Transverse colon (tissue), 4 donors: ENCODE results near the gene ATE1. TPM values are rescaled to one million over a fixed set of nuclear protein-coding genes. Genes with fewer than 3 reads are reported as not detected.

ENCODE experiments used
- DNase-seq: peaks from one replicate; pipeline ENCODE4 v3.0.0-alpha.2; 2019
- H3K27ac ChIP-seq, 4 donors: fragments of 200-600 bp; sonication (generic); 2 replicates each; pipeline ENCODE4 v1.5.1; 2016 to 2018; ENCODE audit warnings: inconsistent platforms in 4 of 4
- H3K27me3 ChIP-seq: fragments of 200-600 bp; sonication (generic); 2 replicates; pipeline ENCODE4 v1.5.1; 2017; ENCODE audit warnings: inconsistent platforms
- H3K36me3 ChIP-seq, 4 donors: fragments of 200-600 bp; sonication (generic); 2 replicates each; pipeline ENCODE4 v1.5.1; 2017 to 2019; ENCODE audit warnings: inconsistent platforms in 4 of 4
- H3K4me1 ChIP-seq, 4 donors: fragments of 200-600 bp; sonication (generic); 2 replicates each; pipeline ENCODE4 v1.5.1; 2017 to 2020; ENCODE audit warnings: inconsistent platforms in 4 of 4
- H3K4me3 ChIP-seq, 4 donors: fragments of 200-600 bp; sonication (generic); 1 replicate in 1 of 4; 2 replicates in 3 of 4; pipeline versions ENCODE4 v1.5.1 to v1.6.1; 2017 to 2019; ENCODE audit warnings: inconsistent platforms in 4 of 4
- H3K9me3 ChIP-seq, 2 donors: fragments of 200-600 bp; sonication (generic); 2 replicates each; pipeline ENCODE4 v1.5.1; 2017 to 2019; ENCODE audit warnings: inconsistent platforms in 2 of 2
- EP300 ChIP-seq: sonication (generic); formaldehyde crosslinking; IDR thresholded peaks from one replicate; pipeline ENCODE4 v1.6.1; 2017; ENCODE audit warnings: antibody characterized with exemption, low read depth
- POLR2A ChIP-seq: fragments of 450-650 bp; IDR thresholded peaks from one replicate; pipeline ENCODE4 v1.6.1; 2016; ENCODE audit warnings: antibody characterized with exemption, mild to moderate bottlenecking, moderate library complexity
- POLR2AphosphoS5 ChIP-seq, 3 donors: sonication (generic); formaldehyde crosslinking; IDR thresholded peaks; one replicate each; pipeline ENCODE4 v1.6.1; 2016; ENCODE audit warnings: antibody characterized with exemption in 3 of 3
- whole genome bisulfite sequencing, 2 donors: methylation state at CpG; one replicate each; pipeline ENCODE4 v1.1.5; 2018; ENCODE audit warnings: low coverage in 1 of 2; 5-methylcytosine and 5-hydroxymethylcytosine counted together
- in situ Hi-C, 4 donors: fragments of 200-750 bp; cut with MboI; loops; one replicate each; pipeline versions ENCODE4 v1.15.0 to v1.15.1; 2017; ENCODE audit warnings: low sequenced_read_pairs in 3 of 4, low pct_ligation_motif_present in 1 of 4, low pct_unique_long_range_greater_than_20kb in 1 of 4
- intact Hi-C: fragments of 100-400 bp; cut with DNase I; formaldehyde crosslinking; loops from one replicate; pipeline ENCODE4 v1.15.1; 2023; ENCODE audit warnings: low total_unique reads
- total RNA-seq, 4 donors: library from RNA; depleted of rRNA; stranded (reverse); fragments of >200 nt; gene quantifications; one replicate each; pipeline ENCODE4 v1.1.0, GENCODE V29; 2016
- TF ChIP-seq, protein P1 (sequence below), 5 experiments: fragments of 200-600 bp in 3 of 5; fragments of 450-650 bp in 2 of 5; sonication (generic) in 3 of 5; IDR thresholded peaks; 1 replicate in 2 of 5; 2 replicates in 3 of 5; pipeline ENCODE4 v1.5.1; 2016 to 2017; ENCODE audit warnings: antibody characterized with exemption in 5 of 5, inconsistent platforms in 3 of 5, mild to moderate bottlenecking in 2 of 5, moderate library complexity in 1 of 5

Gene ATE1
- total RNA-seq, 4 donors from 2014 or later: 25.3 to 1,446 (median 31.4) TPM

DNA sequence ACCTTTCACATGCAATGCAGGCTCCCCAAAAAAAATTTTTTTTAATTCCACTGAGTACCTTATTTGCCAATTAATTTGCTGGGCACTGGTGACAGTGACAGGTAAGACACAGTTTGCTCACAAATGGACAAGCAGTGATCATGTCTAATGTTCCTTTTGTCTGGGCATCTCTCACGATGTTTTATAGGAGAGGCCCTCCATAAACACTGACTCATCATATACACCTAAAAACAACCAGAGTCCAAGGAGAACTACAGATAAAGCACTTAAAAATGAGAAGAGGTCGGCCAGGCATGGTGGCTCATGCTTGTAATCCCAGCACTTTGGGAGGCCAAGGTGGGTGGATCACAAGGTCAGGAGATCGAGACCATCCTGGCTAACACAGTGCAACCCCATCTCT, 105.1 kb downstream of the ATE1 start:
- intact Hi-C loops: no loop called here

DNA sequence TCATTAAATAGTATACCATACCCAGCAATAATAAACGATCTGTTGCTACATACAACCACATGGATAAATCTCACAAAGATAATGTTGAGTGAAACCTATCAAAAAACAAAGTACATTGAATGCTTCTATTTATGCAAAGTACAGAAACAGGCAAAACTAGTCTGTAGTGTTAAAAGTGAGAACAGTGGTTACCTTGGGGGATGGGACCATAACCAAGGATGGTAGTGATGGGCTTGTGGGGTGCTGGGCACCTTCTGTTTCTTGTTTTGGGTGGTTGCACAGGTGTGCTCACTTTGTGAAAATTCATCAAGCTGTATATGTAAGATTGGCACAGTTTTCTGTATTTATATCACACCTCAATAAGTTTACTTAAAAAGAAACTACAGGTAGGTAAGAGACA, 105.7 kb downstream of the ATE1 start:
- DNase-seq: no peak
- in situ Hi-C loops (no loop called here), intact Hi-C loops (no loop called here)
- no peak overlapping the region for H3K4me3 ChIP-seq
- TF ChIP-seq POLR2A: no peak
- H3K27me3 ChIP-seq: no peaks in the 10 kb centered on the region
- H3K27ac ChIP-seq: no peak overlapping the region
- WGBS, 2 donors: 89 to 100% methylated on average over 1 of the region's 1 CpG
- peaks cover 0 to 4% (median 0%) of the 10 kb centered on the region in 4 donors for H3K4me1 ChIP-seq
- H3K9me3 ChIP-seq: no peaks in the 10 kb centered on the region
- no peaks in the 10 kb centered on the region for H3K36me3 ChIP-seq

More for the DNA sequence above, 105.1 kb downstream of the ATE1 start:
- H3K27ac ChIP-seq: no peak overlapping the region
- H3K4me3 ChIP-seq: no peak overlapping the region
- H3K9me3 ChIP-seq: no peaks in the 10 kb centered on the region
- no peaks in the 10 kb centered on the region for H3K27me3 ChIP-seq
- H3K4me1 ChIP-seq: peaks cover 0 to 4% (median 0%) of the 10 kb centered on the region in 4 donors
- in situ Hi-C loops: no loop called here
- no peak for DNase-seq
- TF ChIP-seq POLR2AphosphoS5 (IDR thresholded peaks at IDR 0.05) (no peak), POLR2A (no peak), EP300 (no peak)
- TF ChIP-seq, protein P1, sequence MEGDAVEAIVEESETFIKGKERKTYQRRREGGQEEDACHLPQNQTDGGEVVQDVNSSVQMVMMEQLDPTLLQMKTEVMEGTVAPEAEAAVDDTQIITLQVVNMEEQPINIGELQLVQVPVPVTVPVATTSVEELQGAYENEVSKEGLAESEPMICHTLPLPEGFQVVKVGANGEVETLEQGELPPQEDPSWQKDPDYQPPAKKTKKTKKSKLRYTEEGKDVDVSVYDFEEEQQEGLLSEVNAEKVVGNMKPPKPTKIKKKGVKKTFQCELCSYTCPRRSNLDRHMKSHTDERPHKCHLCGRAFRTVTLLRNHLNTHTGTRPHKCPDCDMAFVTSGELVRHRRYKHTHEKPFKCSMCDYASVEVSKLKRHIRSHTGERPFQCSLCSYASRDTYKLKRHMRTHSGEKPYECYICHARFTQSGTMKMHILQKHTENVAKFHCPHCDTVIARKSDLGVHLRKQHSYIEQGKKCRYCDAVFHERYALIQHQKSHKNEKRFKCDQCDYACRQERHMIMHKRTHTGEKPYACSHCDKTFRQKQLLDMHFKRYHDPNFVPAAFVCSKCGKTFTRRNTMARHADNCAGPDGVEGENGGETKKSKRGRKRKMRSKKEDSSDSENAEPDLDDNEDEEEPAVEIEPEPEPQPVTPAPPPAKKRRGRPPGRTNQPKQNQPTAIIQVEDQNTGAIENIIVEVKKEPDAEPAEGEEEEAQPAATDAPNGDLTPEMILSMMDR (IDR thresholded peaks at IDR 0.05): no peak
- WGBS, 2 donors: 76% methylated on average over 3 of the region's 3 CpGs
- H3K36me3 ChIP-seq: no peaks in the 10 kb centered on the region

DNA sequence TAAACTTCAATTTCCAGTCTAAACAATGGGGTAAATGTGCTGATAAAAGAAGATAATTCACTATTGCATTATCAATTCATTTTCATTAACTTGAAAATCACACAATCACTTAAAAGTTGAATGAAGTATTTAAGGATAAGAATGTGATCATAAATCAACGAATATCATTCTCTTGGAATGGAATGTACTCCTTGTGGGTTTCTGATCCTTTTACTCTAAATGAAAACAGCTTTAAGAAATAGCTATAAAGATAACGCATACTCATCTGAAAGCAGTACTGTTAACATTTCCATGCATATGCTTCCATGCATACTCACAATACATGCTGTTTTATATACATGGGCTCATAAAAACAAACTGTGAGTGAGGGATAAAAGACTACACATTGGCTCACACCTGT, 108.8 kb downstream of the ATE1 start:
- TF ChIP-seq, protein P1 (IDR thresholded peaks at IDR 0.05): no peak
- TF ChIP-seq POLR2A: no peak
- peaks cover 0 to 4% (median 0%) of the 10 kb centered on the region in 4 donors for H3K4me1 ChIP-seq
- DNase-seq: no peak
- no peak overlapping the region for H3K4me3 ChIP-seq
- no peaks in the 10 kb centered on the region for H3K27me3 ChIP-seq
- intact Hi-C loops (no loop called here), in situ Hi-C loops (no loop called here)
- no peaks in the 10 kb centered on the region for H3K36me3 ChIP-seq
- no peak overlapping the region for H3K27ac ChIP-seq
- H3K9me3 ChIP-seq: no peaks in the 10 kb centered on the region
- 77 to 87% methylated on average over 2 of the region's 2 CpGs for WGBS, 2 donors

DNA sequence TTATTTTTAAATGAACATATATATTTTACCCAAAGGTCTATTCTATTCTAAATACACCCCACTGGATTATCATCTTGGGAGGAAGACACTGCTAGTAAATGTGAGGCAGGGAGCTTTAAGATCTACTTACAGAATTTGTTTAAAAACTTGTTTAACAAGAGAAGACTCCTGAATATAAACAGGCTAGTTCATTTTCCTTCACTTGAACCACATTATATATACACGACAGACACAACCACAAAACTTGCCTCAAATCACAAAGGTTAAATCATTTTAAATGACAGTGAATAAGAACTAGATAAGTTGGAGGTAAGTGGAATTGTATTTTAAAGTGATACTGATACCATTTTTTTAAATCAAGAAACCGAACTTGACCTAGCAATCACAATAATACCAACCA, 109.2 kb downstream of the ATE1 start:
- Histone ChIP-seq H3K4me3 (no peak overlapping the region), H3K27me3 (no peaks in the 10 kb centered on the region), H3K36me3 (no peaks in the 10 kb centered on the region), H3K9me3 (no peaks in the 10 kb centered on the region), H3K4me1 (peaks cover 0 to 4% (median under 1%) of the 10 kb centered on the region in 4 donors), H3K27ac (no peak overlapping the region)
- TF ChIP-seq POLR2AphosphoS5 (IDR thresholded peaks at IDR 0.05): no peak
- no peak for TF ChIP-seq POLR2A
- TF ChIP-seq, protein P1 (IDR thresholded peaks at IDR 0.05): no peak
- TF ChIP-seq EP300: no peak
- intact Hi-C loops (no loop called here), in situ Hi-C loops (no loop called here)
- DNase-seq: no peak
- WGBS, 2 donors: 42 to 55% methylated on average over 2 of the region's 2 CpGs

DNA sequence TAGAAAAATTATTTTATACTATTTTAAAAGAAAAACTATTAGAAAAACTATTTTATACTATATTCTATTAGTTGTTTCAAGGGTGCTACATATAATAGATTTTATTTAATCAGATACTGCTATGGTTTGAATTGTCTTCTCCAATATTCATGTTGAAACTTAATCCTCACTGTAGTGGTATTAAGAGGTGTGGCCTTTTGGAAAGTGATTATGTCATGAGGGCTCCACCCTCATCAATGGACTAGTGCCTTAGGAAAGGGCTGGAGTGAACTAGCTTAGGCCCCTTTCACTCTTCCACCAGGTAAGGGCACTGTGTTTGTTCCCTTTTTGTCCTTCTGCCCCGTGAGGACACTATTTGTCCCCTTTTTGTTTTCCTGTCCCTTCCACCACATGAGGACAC, 111.6 kb downstream of the ATE1 start:
- H3K9me3 ChIP-seq: no peaks in the 10 kb centered on the region
- in situ Hi-C loops: no loop called here
- DNase-seq: no peak
- intact Hi-C loops: no loop called here
- no peak for TF ChIP-seq POLR2AphosphoS5 (IDR thresholded peaks at IDR 0.05)
- no peak for TF ChIP-seq POLR2A
- TF ChIP-seq, protein P1 (IDR thresholded peaks at IDR 0.05): no peak
- TF ChIP-seq EP300: no peak
- WGBS, 2 donors: 86 to 96% methylated on average over 1 of the region's 1 CpG
- H3K27ac ChIP-seq: no peak overlapping the region
- H3K27me3 ChIP-seq: no peaks in the 10 kb centered on the region
- H3K36me3 ChIP-seq: no peaks in the 10 kb centered on the region
- H3K4me1 ChIP-seq: peaks cover 0 to 4% (median 2%) of the 10 kb centered on the region in 4 donors
- no peak overlapping the region for H3K4me3 ChIP-seq
